Posterior cingulate gyrus (tissue), 11 donors: ENCODE measurements around the gene AFF3.

Source experiments
- DNase-seq, 10 donors: peaks; one replicate each; pipeline versions ENCODE4 v3.0.0 to v3.0.0-alpha.2; 2020 to 2021; ENCODE audit warnings: mixed read lengths in 3 of 10
- intact Hi-C: fragments of 100-400 bp; cut with DNase I; formaldehyde crosslinking; loops from one replicate; pipeline ENCODE4 v1.15.1; 2023

Gene AFF3

GRCh38 chr2:99602476-99602875 is 539.9 kb downstream of the AFF3 start:
- intact Hi-C loops, result no loop called here
- DNase-seq, result no peak

DNA sequence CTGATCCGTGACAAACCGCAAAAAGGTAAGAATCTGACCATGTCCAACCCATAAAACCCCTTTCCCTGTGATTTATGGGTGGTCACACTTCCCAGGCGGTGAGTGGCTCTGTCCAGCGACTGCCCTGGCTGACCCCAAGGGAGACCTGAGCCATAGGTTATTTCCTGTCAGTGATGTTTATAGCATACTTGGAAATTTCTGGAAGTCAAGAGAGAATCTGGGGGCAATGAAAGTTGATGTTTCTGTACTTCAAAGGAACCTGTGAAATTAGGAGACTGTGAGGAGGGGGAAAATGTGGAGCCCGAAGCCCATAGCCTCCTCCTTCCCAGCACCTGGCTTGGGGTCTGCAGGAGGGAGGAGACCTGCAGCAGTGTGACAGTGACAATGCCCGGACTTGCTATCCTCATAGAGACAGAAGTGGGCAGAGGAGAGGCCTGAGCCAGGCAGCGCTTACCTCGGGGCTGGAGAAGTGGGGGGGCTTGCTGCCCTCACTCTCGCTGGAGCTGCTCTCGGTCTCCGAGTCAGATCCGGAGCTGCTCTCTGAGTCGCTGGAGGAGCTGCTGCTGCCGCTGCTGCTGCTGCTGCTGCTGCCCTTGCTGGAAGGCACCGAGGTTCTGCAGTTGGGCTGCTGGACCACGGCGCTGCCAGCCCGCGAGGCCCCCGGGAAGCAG is 541.3 kb downstream of the AFF3 start:
- no peak for DNase-seq
- intact Hi-C loops, result no loop called here

GRCh38 chr2:99598441-99598840 is 543.9 kb downstream of the AFF3 start:
- DNase-seq, result peak in 6 of 10 donors; percentile 10 to 85 (median 62)
- intact Hi-C loops, result no loop called here

- intact Hi-C loops, result no loop called here
- no peak for DNase-seq
Measured at GRCh38 chr2:99597616-99598015, 544.8 kb downstream of the AFF3 start.

DNA sequence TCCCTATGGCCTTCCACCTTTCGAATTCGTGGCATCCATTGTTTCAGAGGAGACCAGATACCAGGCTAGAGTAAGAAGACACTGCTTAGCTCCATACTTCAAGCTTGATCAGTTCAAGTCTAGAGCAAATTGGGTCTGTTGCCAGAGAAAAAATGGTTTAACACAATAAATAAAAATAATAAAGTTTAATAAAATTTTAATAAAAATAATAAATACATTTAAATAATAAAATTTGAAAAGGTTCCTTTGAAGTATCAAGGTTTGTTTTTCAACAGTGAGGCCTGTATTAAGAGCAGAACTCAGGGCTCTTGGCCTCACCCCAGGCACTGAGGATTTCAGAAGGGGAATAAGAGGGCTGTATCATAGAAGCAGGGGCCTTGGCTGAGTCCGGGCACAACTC is 547.0 kb downstream of the AFF3 start:
- DNase-seq, result no peak
- intact Hi-C loops, result no loop called here

DNA sequence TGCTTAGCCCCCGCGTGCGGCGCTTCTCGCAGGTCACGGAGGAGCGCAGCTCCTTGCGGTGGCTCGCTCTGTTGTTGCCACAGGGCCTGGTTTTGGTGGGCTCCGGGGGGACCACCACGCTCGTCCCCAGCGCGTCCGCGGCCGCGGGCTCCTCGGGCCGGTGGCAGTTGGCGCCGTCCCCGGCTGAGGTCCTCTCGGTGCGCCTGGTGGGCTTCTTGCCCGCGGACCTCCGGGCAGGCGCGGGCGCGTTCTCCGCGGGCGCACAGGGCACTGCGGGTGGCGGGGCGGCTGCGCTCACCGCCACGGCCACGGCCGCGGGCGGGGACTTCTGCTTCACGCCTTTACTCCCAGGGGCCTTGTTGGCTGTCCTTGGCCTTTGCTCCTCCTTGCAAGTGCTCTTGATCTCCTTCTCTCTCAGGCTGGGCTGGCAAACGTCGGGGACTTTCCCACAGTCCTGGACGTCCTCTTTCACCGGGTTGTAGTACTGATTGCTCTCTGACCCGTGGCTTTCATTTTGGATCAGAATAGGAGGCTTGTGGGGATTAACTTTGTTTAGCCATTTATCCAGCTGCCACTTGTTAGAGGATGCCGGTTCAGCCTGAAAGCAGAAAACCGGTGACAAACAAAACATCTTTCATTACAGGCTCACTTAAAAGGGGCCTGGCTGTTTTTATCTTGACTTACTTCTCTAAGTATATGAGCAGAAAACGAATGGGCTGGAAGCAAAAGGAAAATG is 548.5 kb downstream of the AFF3 start:
- intact Hi-C loops, result no loop called here
- peak in 1 of 10 donors; percentile 86 for DNase-seq

- intact Hi-C loops, result no loop called here
- DNase-seq, result no peak
Measured at GRCh38 chr2:99576775-99577174, 565.6 kb downstream of the AFF3 start.

GRCh38 chr2:99573634-99574251 is 568.6 kb downstream of the AFF3 start:
- intact Hi-C loops, result no loop called here
- DNase-seq, result peak in 1 of 10 donors; percentile 22

DNA sequence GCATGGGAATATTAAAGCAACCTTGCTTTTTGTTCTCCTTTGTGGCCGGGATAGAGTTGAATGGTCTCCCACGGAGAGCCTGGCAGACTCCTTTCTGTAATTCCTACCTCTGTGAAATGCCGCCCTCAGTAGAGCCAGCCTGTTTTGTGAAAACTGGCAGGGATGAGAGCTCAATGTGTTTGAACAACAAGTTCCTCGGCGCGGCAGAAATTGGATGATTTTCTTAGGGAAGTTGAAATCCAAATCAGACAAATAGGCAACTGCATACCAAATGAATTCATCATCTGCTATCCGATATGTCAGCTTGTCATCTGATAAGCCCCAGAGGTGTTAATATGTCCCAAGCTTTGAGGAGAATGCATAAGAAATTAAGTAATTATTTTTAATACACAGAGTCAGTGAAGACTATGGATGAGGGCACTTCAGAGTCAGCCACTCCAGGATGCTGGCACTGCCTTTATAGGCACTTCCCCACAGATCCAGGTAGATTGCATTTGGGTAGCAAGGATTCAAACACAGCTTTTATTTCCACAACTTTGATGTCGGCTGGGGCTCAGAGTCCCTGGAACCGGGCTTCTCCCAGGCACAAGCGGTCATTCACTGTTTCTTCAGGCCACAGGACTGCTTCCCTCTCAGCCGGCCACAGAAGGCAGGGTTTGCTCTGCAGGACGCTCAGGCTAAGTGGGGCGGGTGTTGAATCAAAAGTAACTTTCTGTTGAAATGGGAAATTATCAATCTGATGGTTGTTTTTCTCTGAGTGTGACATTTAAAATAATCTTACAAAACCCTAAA is 569.8 kb downstream of the AFF3 start:
- intact Hi-C loops, result no loop called here
- DNase-seq, result peak in 7 of 10 donors; percentile 24 to 90 (median 40)

- DNase-seq, result no peak
- intact Hi-C loops, result no loop called here
Measured at GRCh38 chr2:99571954-99572353, 570.4 kb downstream of the AFF3 start.

GRCh38 chr2:99571533-99571932 is 570.9 kb downstream of the AFF3 start:
- no peak for DNase-seq
- intact Hi-C loops, result no loop called here

- intact Hi-C loops, result no loop called here
- no peak for DNase-seq
Measured at GRCh38 chr2:99571021-99571420, 571.4 kb downstream of the AFF3 start.

DNA sequence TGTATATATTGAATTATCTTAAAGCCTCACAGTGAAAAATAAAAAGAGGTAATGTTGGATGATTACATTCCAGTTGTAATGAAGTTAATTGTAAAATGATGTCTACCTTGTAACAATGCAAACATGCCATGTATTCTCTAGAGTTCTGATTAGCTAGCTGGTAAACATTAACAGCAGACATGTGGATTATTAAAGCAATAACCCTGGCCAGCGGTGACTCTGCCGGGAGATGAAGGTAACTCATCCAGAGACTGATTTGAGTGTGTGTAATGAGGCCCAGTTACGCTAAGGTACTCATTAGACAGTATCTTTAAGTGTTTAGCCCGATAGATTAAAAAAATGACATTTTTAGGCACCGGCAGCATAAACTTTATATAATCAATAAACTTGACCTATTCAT is 573.0 kb downstream of the AFF3 start:
- intact Hi-C loops, result no loop called here

GRCh38 chr2:99565227-99565626 is 577.2 kb downstream of the AFF3 start:
- intact Hi-C loops, result no loop called here

More for the DNA sequence above, 573.0 kb downstream of the AFF3 start:
- DNase-seq, result no peak

GRCh38 chr2:99562516-99562915 is 579.9 kb downstream of the AFF3 start:
- intact Hi-C loops, result no loop called here

More at GRCh38 chr2:99565227-99565626, 577.2 kb downstream of the AFF3 start:
- no peak for DNase-seq

GRCh38 chr2:99561804-99562203 is 580.6 kb downstream of the AFF3 start:
- no peak for DNase-seq
- intact Hi-C loops, result no loop called here

More at GRCh38 chr2:99562516-99562915, 579.9 kb downstream of the AFF3 start:
- no peak for DNase-seq

- intact Hi-C loops, result loop anchor here (1.0 to 5.0 kb wide), 5 partner anchors 56 to 823 kb away; no protein-coding TSS in a partner anchor
- peak; percentile 75 to 97 (median 94) for DNase-seq
Measured at GRCh38 chr2:99559075-99559662, 583.2 kb downstream of the AFF3 start.

DNA sequence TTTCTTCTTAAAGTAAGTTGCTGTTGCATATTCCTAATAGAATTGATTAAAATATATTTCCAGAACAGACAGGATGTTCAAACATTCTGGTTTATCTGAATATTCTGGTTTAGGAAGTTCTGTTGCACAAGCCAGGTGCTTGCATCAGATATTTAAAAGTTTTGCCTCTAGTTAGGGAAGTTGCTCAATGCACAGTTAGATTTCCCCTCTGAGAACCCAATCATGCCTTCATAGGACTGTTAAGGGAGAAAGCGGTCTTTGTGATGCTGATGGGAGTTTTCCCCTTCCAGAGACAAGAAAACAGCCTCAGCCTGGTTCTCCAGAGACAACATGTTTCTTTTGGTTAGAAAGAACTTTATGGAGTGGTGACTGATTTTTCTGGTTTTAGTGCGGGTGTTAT is 587.0 kb downstream of the AFF3 start:
- intact Hi-C loops, result loop anchor here (5.0 kb wide), 2 partner anchors 687 to 827 kb away; no protein-coding TSS in a partner anchor
- DNase-seq, result no peak

- intact Hi-C loops, result loop anchor here (5.0 kb wide), 2 partner anchors 687 to 827 kb away; no protein-coding TSS in a partner anchor
Measured at GRCh38 chr2:99554871-99555270, 587.5 kb downstream of the AFF3 start.

GRCh38 chr2:99554238-99554637 is 588.2 kb downstream of the AFF3 start:
- intact Hi-C loops, result no loop called here
- no peak for DNase-seq

More at GRCh38 chr2:99554871-99555270, 587.5 kb downstream of the AFF3 start:
- no peak for DNase-seq
